HG03354 (cell line): Measurements from ENCODE around the gene SPTB.

ENCODE experiments used
- ATAC-seq: cut with Tn5 transposase; IDR thresholded peaks from one replicate; pipeline ENCODE4 v1.9.1; 2021; ENCODE audit warnings: mild to moderate bottlenecking; ENCODE audit not compliant: unreplicated experiment, poor library complexity, severe bottlenecking

The SPTB gene

DNA sequence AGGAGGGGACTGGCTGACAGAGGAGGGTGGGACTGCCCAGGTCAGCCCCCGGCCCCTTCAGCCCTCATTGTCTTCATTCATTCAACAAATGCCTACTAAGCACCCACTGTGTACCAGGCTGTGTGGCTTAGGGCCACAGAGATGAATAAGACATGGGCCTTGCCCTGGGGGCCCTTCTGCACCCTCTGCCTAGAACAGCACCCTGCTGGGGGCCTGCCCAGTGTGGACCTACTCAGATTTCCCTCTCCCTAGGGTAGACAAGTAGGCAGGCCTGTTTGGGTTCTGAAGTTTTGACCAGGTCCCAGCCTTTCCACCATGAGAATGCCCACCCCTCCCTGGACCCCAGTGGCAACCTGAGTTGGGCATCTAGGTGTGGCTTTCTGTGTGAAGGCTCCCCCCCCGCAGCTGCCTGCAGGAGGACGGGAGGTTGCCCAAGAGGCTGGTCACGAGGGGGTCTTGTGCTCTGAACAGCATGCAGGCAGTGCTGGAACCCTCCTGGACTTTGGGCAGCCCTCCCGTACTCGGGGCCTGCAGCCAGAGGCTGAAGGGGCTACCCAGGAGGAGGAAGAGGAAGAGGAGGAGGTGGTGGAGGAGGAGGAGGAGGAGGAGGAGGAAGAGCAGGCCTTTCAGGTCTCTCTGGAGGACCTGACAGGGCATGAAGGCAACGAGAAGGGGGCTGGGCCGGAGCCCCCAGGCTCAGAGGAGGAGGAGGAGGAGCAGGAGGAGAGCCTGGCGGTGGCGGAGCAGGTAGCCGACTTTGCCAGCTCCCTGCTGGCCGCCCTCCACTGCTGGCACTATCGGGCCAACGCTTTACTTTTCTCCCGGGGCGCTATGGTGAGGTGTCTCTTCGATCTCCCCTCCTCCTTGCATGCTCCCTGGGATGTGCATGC, 142.1 kb downstream of the SPTB start:
- no peak for ATAC-seq

DNA sequence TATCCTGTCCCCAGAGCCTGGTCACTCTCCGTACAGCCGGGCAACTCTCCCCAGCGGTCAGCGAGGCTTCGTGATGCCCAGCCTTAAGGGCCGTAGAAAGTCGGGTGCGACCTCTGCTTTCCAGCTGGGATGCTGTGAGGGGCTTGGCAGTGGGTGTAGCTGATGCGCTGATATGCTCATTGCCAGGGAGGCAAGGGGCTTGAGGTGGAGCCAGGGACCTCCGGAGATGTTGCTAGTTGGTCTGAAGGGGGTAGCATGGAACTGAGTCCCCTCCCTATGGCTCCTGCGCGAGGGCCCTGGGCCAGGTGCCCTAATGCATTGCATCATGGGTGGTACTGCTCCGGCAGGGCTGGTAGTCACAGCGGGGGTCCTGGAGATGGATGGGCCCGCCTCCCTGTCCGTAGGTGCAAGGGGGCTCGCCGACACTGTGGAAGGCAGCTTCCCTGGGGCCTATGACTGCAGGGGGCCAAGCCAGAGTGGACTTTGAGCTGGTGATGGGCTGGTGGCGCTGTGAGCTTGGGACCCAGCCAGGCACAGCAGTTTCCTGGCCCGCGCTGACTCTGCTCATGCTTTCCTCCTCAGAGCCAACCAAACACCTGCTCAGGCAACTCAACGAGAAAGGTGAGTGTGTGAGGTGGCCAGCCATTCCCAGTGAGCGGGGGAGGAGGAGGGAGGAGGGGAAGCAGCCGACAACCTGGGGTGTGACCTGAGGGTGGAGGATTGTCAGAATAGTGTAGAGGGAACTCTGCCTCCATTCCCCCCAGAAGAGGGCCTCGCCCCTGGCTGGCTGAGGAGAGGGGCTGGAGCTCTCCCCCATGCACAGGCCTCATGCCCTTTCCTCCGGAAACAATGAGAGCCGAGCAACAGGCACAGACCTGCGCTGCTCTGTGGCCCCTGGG, 143.2 kb downstream of the SPTB start:
- no peak for ATAC-seq

DNA sequence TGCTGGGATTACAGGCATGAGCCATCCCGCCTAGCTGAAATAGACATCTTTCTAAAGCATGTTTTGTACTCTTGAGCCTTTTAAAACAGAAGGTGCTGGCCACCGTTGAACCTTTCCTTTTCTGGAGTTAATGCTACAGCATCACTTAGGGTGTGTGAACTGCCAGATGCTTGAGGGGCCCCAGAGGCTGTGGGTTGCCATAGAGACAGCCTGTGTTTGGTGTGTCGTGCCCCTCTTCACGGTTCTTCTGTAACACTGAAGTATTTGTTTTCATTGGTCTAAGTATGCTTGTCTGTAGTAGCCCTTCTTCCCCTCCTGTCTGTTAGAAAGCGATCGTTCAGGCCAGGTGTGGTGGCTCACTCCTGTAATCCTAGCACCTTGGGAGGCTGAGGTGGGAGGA, 144.7 kb downstream of the SPTB start:
- ATAC-seq: no peak

- no peak for ATAC-seq
Measured at GRCh38 chr14:64733899-64734298, 145.8 kb downstream of the SPTB start.

- ATAC-seq: no peak
Measured at GRCh38 chr14:64733321-64733720, 146.4 kb downstream of the SPTB start.

DNA sequence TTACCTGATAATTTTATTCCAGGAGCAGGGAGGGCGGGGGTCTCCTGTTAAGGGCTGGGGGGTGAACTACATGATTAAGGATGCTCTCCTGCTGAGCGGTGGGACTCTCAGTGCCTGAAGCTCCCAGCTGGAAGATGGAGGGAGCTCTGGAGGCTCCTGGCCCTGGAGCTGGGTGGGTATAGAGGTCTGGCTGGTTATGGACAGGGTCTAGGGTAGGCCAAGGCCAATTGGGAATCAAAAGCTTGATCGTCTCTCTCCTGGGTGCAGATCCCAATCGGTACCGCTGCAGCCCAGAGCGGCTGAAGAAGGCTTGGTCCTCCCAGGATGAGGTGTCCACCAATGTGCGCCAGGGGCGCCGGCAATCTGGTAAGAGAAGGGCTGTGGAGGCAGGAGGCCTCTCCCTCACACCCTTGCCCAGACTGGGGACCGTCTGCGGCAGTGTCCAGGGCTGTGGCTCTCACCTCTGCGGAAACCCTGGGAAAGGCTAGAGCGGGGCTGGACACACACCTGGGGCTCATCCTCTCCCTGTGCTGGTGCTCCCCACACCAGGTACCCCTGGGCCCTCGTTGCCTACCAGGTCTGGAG, 147.1 kb downstream of the SPTB start:
- no peak for ATAC-seq

GRCh38 chr14:64732066-64732465, 147.6 kb downstream of the SPTB start:
- no peak for ATAC-seq

DNA sequence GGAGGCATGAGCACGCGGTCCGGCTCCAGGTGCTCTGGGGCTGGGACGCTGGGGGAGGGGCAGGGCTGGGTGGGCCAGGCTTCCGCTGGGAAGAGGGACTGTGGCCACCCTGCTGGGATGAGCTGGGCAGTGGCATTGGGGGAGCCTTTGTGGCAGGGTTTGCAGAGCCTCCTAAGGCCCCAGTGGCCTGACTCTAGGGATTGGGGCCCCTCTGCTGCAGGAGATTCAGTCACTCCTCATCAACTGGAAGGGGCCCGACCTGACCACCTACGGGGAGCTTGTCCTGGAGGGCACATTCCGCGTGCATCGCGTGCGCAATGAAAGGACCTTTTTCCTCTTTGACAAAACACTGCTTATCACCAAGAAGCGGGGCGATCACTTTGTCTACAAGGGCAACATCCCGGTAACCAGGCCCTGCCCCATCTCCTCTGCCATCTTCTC, 148.5 kb downstream of the SPTB start:
- no peak for ATAC-seq

GRCh38 chr14:64730681-64731080, 149.0 kb downstream of the SPTB start:
- ATAC-seq: no peak

DNA sequence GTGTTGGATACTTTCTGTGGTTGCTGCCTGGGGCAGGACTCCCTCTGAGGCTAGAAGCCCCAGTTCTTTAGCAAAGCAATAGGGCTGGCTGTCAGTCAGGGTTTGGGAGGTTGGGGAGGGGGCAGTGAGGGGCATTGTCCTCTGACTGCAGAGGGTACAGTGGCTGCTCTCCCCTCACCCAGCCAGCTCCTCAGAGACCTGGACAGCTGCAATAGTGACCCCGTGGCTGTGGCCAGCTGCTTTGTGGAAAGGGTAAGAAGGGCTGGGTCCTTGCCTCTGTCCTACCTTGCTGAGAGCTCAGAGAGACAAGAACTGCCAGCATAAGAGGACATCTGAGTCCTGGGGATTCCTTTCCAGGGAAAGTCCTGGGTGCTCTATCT, 149.7 kb downstream of the SPTB start:
- no peak for ATAC-seq

DNA sequence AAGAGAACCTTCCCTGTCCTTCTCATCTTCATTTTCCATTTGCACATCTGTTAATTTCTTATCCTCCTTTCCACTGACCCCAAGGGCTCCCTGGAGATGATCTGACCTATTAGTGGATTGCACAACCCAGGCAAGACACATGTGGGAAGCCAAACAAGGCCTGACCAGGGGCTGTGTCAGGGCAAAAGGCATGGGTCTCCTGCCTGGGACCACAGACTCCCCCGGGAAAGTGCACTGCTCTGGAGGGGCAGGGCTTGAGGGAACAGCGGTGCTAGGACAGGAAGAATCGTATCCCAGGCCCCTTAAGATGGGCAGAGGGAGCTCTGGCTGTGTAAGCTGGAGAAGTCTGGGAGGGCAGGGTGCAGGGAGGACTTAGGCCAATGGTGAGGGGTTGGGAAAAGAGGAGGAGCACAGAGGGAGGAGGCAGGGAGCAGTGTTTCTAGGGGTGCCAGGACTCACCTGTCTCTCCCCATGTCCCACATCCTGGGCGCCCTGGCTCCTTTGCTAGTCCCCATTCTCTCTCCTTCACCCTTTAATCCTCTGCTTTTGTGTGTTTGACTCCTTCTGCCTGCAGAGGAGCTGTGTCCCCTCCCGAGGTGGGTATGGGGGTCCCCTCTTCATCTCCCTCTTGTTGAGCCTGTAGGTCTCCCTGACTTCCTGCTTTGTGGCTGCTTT, 150.2 kb downstream of the SPTB start:
- ATAC-seq: no peak

DNA sequence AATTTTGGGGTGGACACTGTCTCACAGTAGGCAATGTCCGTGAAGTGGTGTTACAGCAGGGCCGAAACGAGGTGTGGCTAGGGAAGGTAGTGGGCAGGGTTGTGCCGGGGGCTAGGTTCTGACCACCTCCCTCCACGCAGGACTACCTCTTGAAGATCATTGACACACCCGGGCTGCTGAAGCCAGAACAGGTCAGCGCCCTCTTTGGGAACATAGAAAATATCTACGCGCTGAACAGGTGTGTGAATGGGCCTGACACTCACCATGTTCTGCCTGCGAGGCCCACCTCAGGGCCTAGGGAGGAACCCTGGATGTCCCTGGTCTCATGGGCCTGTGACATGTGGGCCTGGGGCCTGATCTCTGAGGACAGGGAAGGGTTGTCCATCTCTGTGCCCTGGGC, 150.9 kb downstream of the SPTB start:
- no peak for ATAC-seq

- no peak for ATAC-seq
Measured at GRCh38 chr14:64728106-64728505, 151.6 kb downstream of the SPTB start.

DNA sequence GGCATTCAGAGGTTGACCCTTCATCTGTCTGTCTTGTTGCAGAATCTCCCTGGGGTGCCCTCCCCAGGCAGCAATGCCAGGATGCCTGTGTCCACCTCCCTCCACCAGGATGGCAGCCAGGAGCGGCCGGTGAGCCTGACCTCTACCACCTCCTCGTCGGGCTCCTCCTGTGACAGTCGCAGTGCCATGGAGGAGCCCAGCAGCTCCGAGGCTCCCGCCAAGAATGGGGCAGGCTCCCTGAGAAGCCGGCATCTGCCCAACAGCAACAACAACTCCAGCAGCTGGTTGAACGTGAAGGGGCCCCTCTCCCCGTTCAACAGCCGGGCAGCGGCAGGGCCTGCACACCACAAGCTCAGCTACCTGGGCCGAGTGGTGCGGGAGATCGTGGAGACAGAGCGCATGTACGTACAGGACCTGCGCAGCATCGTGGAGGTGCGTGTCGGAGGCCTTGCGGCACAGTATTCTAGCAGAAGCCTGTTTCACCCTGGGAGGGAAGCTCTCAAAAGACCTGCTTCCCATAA, 152.1 kb downstream of the SPTB start:
- no peak for ATAC-seq

DNA sequence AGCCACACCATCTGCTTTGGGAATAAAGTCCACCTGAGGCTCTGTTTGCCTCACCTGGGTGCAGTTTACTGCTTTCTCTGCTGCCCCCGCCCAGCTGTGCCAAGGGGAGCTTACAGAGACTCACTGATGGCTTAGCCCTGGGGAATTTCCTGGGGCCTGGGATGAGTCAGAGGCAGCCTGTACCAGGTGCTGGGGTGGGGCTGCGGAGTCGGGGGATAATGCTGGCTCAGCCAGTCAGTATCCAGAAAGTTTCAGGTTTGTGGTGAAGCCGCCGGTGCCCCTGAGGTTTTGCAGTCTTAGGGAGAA, 153.2 kb downstream of the SPTB start:
- no peak for ATAC-seq

DNA sequence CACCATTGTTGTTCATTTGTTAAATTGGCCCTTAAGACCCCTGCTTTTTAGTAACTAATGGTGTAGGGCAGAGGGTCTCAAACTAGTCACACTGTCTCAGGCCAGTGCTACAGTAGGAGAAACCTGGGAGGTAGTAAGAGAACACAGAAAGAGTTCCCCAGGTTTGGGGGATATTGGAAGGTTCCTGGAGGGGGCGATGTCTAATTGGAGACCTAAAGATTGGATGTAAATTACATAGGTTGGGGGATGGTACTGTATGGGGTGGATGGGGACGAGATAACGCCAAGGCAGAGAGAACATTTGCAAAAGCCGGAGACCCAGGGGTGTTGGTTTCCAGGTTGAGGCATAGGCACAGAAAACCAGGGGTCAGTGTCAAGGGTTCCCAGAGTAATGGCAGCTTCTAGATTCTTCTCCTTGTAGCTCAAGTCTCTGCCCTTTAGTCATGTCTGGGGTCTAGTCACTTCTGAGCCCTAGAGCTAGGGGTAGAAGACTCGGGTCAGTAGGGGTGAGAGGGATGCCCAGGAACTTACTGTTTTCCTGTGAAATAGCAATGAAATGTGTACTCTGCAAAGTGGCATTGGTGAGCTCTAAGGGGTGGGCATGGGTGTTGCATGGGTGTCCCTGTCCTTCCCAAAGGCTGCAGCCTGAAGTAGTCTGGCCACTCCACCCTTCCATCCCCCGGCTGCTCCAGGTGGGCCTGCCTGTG, 153.7 kb downstream of the SPTB start:
- no peak for ATAC-seq

GRCh38 chr14:64725261-64725815, 154.4 kb downstream of the SPTB start:
- ATAC-seq: no peak

- ATAC-seq: no peak
Measured at GRCh38 chr14:64724578-64724930, 155.2 kb downstream of the SPTB start.
